Hematopoietic multipotent progenitor cell treated with erythropoietin and hydrocortisone succinate and interleukin-3 and kit ligand, for 17 days (in vitro differentiated cells): ENCODE data around the gene GPC5.

Experiments used
- DNase-seq: peaks from one replicate; pipeline ENCODE4 v3.0.0-alpha.2; 2015; ENCODE audit warnings: low spot score

Gene GPC5

DNA sequence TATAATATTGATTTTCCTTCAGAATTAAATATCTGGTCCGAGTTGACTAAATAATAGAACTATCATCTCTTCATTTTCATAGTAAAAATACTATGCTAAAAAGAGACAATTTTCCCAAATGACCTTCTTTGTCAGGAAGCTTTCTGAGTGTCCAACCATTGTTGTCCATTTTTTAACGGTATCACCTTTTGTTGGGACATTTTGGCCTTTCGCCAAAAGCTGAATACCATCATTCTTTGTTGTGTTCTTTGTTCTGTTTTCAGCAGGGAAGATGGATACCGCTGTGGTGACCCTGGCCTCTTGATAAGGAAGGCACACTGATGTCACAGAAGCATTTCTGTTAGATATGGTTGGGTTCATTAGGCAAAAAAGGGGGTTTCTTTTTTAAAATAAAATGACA lies 1173.8 kb downstream of the GPC5 start:
- no peak for DNase-seq

GRCh38 chr13:92573467-92574057 lies 1175.1 kb downstream of the GPC5 start:
- no peak for DNase-seq

DNA sequence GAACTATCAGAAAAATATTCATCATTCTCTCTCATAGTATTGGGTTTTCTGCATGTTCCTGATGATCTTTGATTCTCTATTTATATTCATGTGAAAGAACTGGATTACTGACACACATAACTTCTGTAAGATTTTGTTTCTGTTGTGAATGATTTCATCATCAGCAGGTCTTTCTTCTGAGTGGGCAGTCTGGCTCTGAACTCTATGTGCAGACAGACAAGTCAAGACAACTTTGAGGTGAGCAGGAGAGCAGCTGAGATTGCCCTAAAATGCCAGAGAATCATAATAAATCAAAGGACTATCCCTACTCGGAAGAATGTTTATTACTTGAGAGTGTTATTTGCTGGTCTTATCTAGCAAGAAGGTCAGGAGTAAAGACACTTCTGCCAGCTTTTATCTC lies 1176.1 kb downstream of the GPC5 start:
- no peak for DNase-seq

- DNase-seq = no peak
Observed at GRCh38 chr13:92575777-92576176, 1177.4 kb downstream of the GPC5 start.

- no peak for DNase-seq
Observed at GRCh38 chr13:92578358-92578757, 1179.9 kb downstream of the GPC5 start.

DNA sequence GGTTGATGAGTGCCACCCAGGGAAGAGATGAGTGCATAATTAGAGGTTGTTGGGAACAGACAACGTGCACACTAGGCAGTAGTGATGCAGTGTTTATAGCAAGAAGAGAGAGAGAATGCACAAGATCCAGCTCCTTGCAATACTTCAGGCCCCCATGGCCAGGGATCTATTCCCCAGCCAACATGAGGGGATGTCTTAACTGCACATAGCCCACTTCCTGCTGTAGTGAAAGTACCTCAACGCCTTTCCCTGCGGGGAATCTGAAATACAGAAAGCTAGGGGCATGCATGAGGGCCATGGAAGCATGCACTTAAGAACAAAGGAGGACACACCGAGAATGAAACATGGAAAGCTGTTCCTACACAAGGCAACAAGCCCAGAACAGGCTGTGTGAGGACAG lies 1191.5 kb downstream of the GPC5 start:
- no peak for DNase-seq

- no peak for DNase-seq
Observed at GRCh38 chr13:92590503-92590908, 1192.1 kb downstream of the GPC5 start.

DNA sequence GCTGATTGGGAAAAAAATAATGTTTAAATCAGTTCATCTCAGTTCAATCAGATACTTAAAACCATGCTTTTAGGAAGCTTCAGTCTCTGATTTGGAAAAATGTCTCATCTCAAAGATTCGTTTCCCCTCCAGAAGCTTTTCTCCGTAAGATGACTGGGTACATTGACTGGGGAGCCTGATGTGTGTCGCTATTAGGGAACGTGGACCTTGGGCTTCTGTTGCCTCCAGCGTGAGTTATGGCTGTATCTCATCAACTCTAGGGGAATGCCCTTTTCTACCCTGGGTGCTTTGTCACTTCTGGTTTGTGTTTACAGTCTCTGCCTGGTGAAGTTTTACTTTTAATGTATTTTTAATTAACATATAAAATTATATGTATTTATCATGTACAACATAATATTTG lies 1192.7 kb downstream of the GPC5 start:
- no peak for DNase-seq

DNA sequence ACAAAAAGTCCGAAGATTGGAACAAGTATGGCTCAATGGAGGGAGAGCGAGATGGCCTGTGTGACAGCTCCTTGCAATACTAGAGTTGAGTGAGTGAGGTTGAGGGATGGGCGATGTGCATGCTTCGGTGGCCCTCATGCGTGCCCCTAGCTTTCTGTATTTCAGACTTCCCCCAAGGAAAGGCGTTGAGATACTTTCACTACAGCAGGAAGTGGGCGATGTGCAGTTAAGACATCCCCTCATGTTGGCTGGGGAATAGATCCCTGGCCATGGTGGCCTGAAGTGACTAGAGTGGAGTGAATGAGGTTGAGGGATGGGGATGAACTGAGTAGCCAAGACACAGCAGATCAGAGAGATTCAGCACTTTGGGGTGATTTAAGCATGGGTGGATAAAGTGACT lies 1194.3 kb downstream of the GPC5 start:
- DNase-seq = no peak

GRCh38 chr13:92602560-92602959 lies 1204.1 kb downstream of the GPC5 start:
- no peak for DNase-seq

GRCh38 chr13:92609376-92609775 lies 1211.0 kb downstream of the GPC5 start:
- DNase-seq = no peak

DNA sequence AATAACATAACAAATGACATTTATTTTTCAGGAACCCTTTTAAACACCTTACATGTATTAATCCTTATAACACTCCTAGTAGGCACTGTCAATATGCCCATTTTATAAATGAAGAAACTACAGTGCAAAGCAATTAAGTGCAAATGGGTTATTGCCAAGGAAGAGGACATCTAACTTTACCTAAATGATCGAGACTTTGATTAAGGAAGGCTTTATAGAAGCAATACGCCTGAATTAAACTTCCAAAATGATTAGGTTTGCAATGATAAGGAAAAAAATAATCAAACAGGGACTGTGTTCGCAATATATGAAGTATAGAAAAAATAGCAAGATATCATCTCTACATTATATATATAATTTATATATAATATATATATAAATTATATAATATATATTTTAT lies 1214.5 kb downstream of the GPC5 start:
- no peak for DNase-seq

- DNase-seq = no peak
Observed at GRCh38 chr13:92613921-92614320, 1215.5 kb downstream of the GPC5 start.

DNA sequence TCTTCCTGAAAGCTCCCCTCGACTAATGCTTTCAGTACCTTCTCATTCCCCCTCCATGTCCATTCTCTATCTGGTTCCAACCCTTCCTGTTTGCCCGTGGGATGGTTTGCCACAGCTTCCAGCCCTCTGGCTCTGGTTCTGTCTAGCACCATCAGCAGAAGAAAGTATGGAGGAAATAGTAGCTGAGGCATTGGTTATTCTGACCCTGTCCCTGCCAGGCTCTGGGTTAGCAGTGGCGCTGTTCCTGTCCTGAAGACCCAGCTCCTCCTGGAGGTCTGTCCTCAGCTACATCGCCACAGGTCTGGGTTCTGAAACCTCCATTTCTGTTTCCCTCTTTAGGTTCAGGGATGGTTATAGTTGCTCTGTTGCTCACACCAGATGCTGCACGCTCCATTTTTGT lies 1223.6 kb downstream of the GPC5 start:
- no peak for DNase-seq

GRCh38 chr13:92622905-92623304 lies 1224.5 kb downstream of the GPC5 start:
- DNase-seq = no peak

- no peak for DNase-seq
Observed at GRCh38 chr13:92626274-92626673, 1227.9 kb downstream of the GPC5 start.

GRCh38 chr13:92640936-92641335 lies 1242.5 kb downstream of the GPC5 start:
- no peak for DNase-seq

GRCh38 chr13:92649140-92649813 lies 1250.9 kb downstream of the GPC5 start:
- DNase-seq = no peak

DNA sequence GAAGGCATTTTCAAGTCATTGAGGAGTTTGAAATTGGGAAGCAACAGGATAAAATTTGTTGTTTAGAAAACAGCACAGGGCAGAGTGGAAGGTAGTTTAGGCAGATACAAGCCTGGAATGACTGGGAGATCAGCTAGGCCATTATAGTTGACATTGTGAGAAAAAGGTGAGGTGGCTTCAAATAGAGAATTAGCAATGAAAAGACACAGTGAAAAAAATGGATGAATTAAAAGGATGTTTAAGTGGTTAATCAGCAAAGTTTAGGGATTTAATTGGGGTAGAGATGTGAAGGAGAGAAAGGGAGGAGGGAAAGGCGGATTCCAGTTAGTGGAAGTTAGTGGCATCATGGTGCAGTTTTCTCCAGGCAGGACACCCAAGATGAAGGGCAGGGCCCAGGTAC lies 1257.7 kb downstream of the GPC5 start:
- DNase-seq = no peak

- no peak for DNase-seq
Observed at GRCh38 chr13:92656648-92657047, 1258.2 kb downstream of the GPC5 start.

GRCh38 chr13:92657565-92657964 lies 1259.1 kb downstream of the GPC5 start:
- DNase-seq = no peak

GRCh38 chr13:92658293-92658692 lies 1259.9 kb downstream of the GPC5 start:
- DNase-seq = no peak

DNA sequence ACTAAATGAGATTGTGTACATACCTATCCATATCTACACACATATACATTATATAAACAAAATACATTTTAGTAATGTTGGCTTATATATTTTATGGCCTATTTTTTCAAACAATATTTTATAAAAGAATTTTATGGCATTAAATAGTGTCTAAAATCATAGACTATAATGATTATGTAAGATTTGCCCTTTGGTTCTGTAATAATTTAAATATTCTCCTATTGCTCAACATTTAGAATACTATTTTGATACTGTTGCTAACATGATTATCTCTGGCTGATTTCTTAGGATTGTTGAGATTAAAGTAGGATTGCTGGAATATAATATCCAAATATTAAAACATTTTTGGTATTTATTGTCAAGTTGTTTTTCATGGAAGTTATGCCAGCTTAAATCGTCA lies 1263.0 kb downstream of the GPC5 start:
- no peak for DNase-seq

- no peak for DNase-seq
Observed at GRCh38 chr13:92668157-92668556, 1269.7 kb downstream of the GPC5 start.
